K562 (cell line): Measurements from ENCODE around the gene NACC1. TPM values are rescaled to one million over a fixed set of nuclear protein-coding genes. Genes with fewer than 3 reads are reported as not detected.
A peak's percentile ranks its signal among the peaks of the same experiment; 100 is the strongest.

Experiments used
- AFF1 ChIP-seq, 2 experiments: fragments of 450-650 bp; IDR thresholded peaks; 2 replicates each; pipeline ENCODE4 v1.6.1; 2018; ENCODE audit warnings: mild to moderate bottlenecking in 2 of 2, low read depth in 1 of 2; ENCODE audit not compliant: partially characterized antibody in 2 of 2
- ARID1B ChIP-seq: fragments of 450-650 bp; IDR thresholded peaks from 2 replicates; pipeline ENCODE4 v1.6.1; 2016; ENCODE audit warnings: antibody characterized with exemption, mild to moderate bottlenecking, inconsistent platforms
- EHMT2 ChIP-seq: fragments of 450-650 bp; IDR thresholded peaks from 2 replicates; pipeline ENCODE4 v1.6.1; 2018; ENCODE audit warnings: antibody characterized with exemption
- HBP1 ChIP-seq: fragments of 450-650 bp; formaldehyde crosslinking; IDR thresholded peaks from 2 replicates; pipeline ENCODE4 v1.4.0; 2022; ENCODE audit warnings: missing genetic modification characterization
- HINFP ChIP-seq: fragments of 450-650 bp; conservative IDR thresholded peaks from 2 replicates; pipeline ENCODE4 v1.6.1; 2016; ENCODE audit warnings: missing genetic modification characterization, low read depth, mild to moderate bottlenecking, control low read depth, missing compliant biosample characterization
- HNRNPH1 ChIP-seq: fragments of 200-400 bp; formaldehyde crosslinking; optimal IDR thresholded peaks from 2 replicates; pipeline ENCODE3; 2017; ENCODE audit warnings: low read depth, mild to moderate bottlenecking, low read length, moderate library complexity
- HNRNPLL ChIP-seq: fragments of 200-400 bp; formaldehyde crosslinking; IDR thresholded peaks from 2 replicates; pipeline ENCODE4 v1.6.1; 2017; ENCODE audit warnings: low read length, low read depth, mild to moderate bottlenecking; ENCODE audit not compliant: poor library complexity, severe bottlenecking
- NR2C1 ChIP-seq, 2 experiments: fragments of 450-650 bp; IDR thresholded peaks; 2 replicates each; pipeline ENCODE4 v1.6.1; 2017; ENCODE audit warnings: mild to moderate bottlenecking in 2 of 2, antibody characterized with exemption in 1 of 2, inconsistent platforms in 1 of 2, missing compliant biosample characterization in 1 of 2, missing genetic modification characterization in 1 of 2
- POLR2G ChIP-seq: fragments of 200-400 bp; formaldehyde crosslinking; IDR thresholded peaks from 2 replicates; pipeline ENCODE4 v1.6.1; 2017; ENCODE audit warnings: low read depth, mild to moderate bottlenecking, antibody characterized with exemption, low read length, moderate library complexity
- SLC30A9 ChIP-seq: fragments of 250-450 bp; sonication (Bioruptor Pico); IDR thresholded peaks from 2 replicates; pipeline ENCODE4 v1.8.0; 2022; ENCODE audit warnings: mild to moderate bottlenecking, moderate library complexity
- SP1 ChIP-seq: sonication (generic); formaldehyde crosslinking; IDR thresholded peaks from 2 replicates; pipeline ENCODE4 v1.8.1; 2022; ENCODE audit warnings: mild to moderate bottlenecking, missing genetic modification reagents
- ZBTB17 ChIP-seq: fragments of 450-650 bp; formaldehyde crosslinking; IDR thresholded peaks from 2 replicates; pipeline ENCODE4 v1.4.0; 2020; ENCODE audit warnings: mild to moderate bottlenecking
- ZBTB7A ChIP-seq: IDR thresholded peaks from 2 replicates; pipeline ENCODE4 v1.6.1; 2011; ENCODE audit warnings: low read depth, mild to moderate bottlenecking, low read length, moderate library complexity, borderline replicate concordance; ENCODE audit not compliant: control insufficient read depth
- ZNF175 ChIP-seq: fragments of 200-800 bp; sonication (Bioruptor generic); IDR thresholded peaks from 2 replicates; pipeline ENCODE4 v1.6.1; 2016; ENCODE audit warnings: low read depth, mild to moderate bottlenecking, missing genetic modification characterization, missing compliant biosample characterization
- polyA plus RNA-seq, 8 experiments: library from polyadenylated mRNA; depleted of rRNA in 4 of 8; stranded (reverse) in 5 of 8; unstranded in 3 of 8; fragments of >200 nt; fragmentation: Nextera tagmentation in 2 of 8; fragmentation: Illumina TruSeq in 1 of 8; extraction: Ambion mirVana in 2 of 8; extraction: Trizol in 1 of 8; gene quantifications; 2 replicates each; pipeline versions ENCODE4 v1.2.1 to v1.2.3, GENCODE V29; 2011 to 2014; ENCODE audit warnings: inconsistent platforms in 1 of 8, missing spikeins in 1 of 8
- total RNA-seq, 7 experiments: library from RNA; depleted of rRNA in 6 of 7; stranded (reverse); fragments of >200 nt in 6 of 7; fragmentation: Illumina TruSeq in 2 of 7; extraction: Trizol in 2 of 7; gene quantifications; 2 replicates each; pipeline versions ENCODE4 v1.2.1 to v1.2.3, GENCODE V29; 2011 to 2021; ENCODE audit warnings: low replicate concordance in 1 of 7
- TF ChIP-seq, protein P1 (sequence below), 2 experiments: fragments of 250-450 bp in 1 of 2; fragments of 450-650 bp in 1 of 2; sonication (Bioruptor Pico) in 1 of 2; IDR thresholded peaks; 2 replicates each; pipeline versions ENCODE4 v1.6.1 to v1.8.0; 2016 to 2021; ENCODE audit warnings: mild to moderate bottlenecking in 2 of 2, moderate library complexity in 2 of 2, missing compliant biosample characterization in 1 of 2, missing genetic modification characterization in 1 of 2

The NACC1 gene
- total and polyA plus RNA-seq, 9 of the 15 experiments (the other 6 are each of a cell fraction or from before 2014, with no cell fraction given) = 0.04 to 96.6 (median 25.8) TPM

GRCh38 chr19:13095934-13096927 lies 21.8 kb upstream of the NACC1 start (continued):
- TF ChIP-seq NR2C1 (IDR thresholded peaks at IDR 0.05) = peak; percentile 39; the same call in 1 of the 2 replicates
- TF ChIP-seq NR2C1 (tag; IDR thresholded peaks at IDR 0.05) = 0 out of 2 replicates have a peak, but pooled peaks have one; percentile 46
- TF ChIP-seq AFF1 (IDR thresholded peaks at IDR 0.05; ENCODE audit: low read depth in 1 of 2, partially characterized antibody in 2 of 2) = peak in 1 of 2 experiments; percentile 28
- peak; percentile 47; the same call in 1 of the 2 replicates for TF ChIP-seq HBP1 (CRISPR knock-in tag)
- TF ChIP-seq HNRNPLL = peak; percentile 43
- TF ChIP-seq ZBTB7A = peak; percentile 82
- TF ChIP-seq SP1 (CRISPR knock-in tag) = peak; percentile 39; the same call in 1 of the 2 replicates
- TF ChIP-seq HINFP = no peak
- peak; percentile 89 for TF ChIP-seq POLR2G
- no peak for TF ChIP-seq HNRNPH1
- TF ChIP-seq ARID1B = peak; percentile 43
- peak; percentile 60; the same call in 1 of the 2 replicates for TF ChIP-seq ZNF175 (CRISPR knock-in tag)
- TF ChIP-seq, protein P1, sequence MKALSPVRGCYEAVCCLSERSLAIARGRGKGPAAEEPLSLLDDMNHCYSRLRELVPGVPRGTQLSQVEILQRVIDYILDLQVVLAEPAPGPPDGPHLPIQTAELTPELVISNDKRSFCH (CRISPR knock-in tag; IDR thresholded peaks at IDR 0.05) = no peak
- TF ChIP-seq, protein P1 (tag; IDR thresholded peaks at IDR 0.05) = peak; percentile 25; the same call in 1 of the 2 replicates
- peak; percentile 50; the same call in 1 of the 2 replicates for TF ChIP-seq ZBTB17 (CRISPR knock-in tag)
- TF ChIP-seq EHMT2 = no peak
- TF ChIP-seq SLC30A9 (CRISPR knock-in tag) = no peak
